Uterus (tissue), 2 donors: Measurements from ENCODE around the gene WDR86.

Experiments used
- CTCF ChIP-seq, 4 experiments: fragments of 200-600 bp in 2 of 4; fragments of 450-650 bp in 2 of 4; sonication (generic) in 2 of 4; IDR thresholded peaks; one replicate each; pipeline ENCODE4 v1.5.1; 2016 to 2019; ENCODE audit warnings: antibody characterized with exemption in 4 of 4, mild to moderate bottlenecking in 2 of 4, moderate library complexity in 1 of 4
- POLR2A ChIP-seq, 2 donors: fragments of 450-650 bp; IDR thresholded peaks; one replicate each; pipeline ENCODE4 v1.6.1; 2016; ENCODE audit warnings: antibody characterized with exemption in 2 of 2, mild to moderate bottlenecking in 1 of 2, moderate library complexity in 1 of 2

GRCh38 chr7:151453326-151453791 lies 43.5 kb upstream of the WDR86 start:
- no peak for TF ChIP-seq CTCF (IDR thresholded peaks at IDR 0.05)
- no peak for TF ChIP-seq POLR2A (IDR thresholded peaks at IDR 0.05)
